GM08714 (cell line): Measurements from ENCODE around the gene NGB.
"Not testable (repeated sequence)": the region's sequence is repeated elsewhere in the genome, so short reads cannot be mapped to it uniquely, and the experiment has no call there.

Experiments
- H3K4me3 ChIP-seq: fragments of 200-500 bp; sonication (Bioruptor generic); 2 replicates; pipeline ENCODE4 v1.5.1; 2014; ENCODE audit warnings: mild to moderate bottlenecking, low read length, inconsistent platforms
- ZNF274 ChIP-seq: IDR thresholded peaks from 2 replicates; pipeline ENCODE4 v1.6.1; 2012; ENCODE audit warnings: mild to moderate bottlenecking, low read depth, low read length

The NGB gene

GRCh38 chr14:77305696-77306095 lies 34.7 kb upstream of the NGB start:
- no peak for TF ChIP-seq ZNF274
- no peak overlapping the region for H3K4me3 ChIP-seq

DNA sequence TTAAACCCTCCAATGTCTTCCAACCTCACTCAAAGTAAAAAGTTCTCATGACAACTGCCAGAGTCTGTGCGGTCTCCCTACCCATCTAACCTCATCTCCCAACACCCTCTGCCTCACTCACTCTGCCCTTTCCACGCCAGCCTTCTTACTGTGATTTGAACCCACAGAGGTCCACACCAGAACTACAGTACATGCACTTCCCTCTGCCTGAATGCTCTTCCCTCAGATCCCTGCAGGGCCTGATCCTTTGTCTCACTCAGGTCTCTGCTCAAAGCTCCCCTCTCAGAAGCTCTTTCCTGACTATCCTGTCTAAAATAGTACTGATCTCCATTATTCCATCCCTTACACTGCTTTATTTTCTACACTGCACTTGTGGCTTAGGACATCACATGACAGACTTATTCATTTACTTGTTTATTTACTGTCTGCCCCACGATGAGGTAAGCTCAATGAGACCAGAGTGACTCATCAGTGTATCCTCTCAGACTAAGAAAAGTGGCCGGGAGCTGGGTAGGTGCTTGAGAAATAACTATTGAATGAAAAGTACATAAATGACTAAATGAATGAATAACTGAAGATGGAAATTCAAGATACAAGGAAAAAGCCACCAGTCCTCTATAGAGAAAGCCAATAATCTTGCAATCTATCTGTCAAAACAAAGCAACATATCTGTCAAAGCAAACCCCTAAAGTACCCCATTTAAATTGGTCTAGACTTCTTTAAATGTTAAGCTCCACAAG lies 32.6 kb upstream of the NGB start:
- TF ChIP-seq ZNF274: no peak
- no peak overlapping the region for H3K4me3 ChIP-seq

- no peak overlapping the region for H3K4me3 ChIP-seq
- TF ChIP-seq ZNF274: no peak
Observed at GRCh38 chr14:77302926-77303325, 31.9 kb upstream of the NGB start.

GRCh38 chr14:77301103-77301502 lies 30.1 kb upstream of the NGB start:
- no peak overlapping the region for H3K4me3 ChIP-seq
- no peak for TF ChIP-seq ZNF274

DNA sequence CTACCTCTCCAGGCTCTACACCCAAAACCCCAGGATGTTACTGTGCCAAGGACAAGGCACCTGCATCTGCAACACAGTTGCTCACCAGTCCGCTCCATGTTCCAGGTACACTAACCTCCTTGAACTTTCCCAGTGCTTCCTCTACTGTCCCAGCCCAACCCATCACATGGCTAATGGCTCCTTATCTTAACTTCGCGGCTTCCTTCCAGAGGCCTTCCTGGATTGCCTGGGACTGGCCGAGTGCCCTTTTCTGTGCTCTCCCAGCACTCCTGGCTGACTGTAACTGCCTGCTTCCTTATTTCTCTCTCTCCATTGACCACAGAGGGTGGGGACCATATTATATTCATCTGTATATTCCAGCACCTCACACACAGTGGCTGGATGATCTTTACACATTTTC lies 28.8 kb upstream of the NGB start:
- TF ChIP-seq ZNF274: no peak
- H3K4me3 ChIP-seq: no peak overlapping the region

GRCh38 chr14:77296906-77297305 lies 25.9 kb upstream of the NGB start:
- TF ChIP-seq ZNF274: no peak

DNA sequence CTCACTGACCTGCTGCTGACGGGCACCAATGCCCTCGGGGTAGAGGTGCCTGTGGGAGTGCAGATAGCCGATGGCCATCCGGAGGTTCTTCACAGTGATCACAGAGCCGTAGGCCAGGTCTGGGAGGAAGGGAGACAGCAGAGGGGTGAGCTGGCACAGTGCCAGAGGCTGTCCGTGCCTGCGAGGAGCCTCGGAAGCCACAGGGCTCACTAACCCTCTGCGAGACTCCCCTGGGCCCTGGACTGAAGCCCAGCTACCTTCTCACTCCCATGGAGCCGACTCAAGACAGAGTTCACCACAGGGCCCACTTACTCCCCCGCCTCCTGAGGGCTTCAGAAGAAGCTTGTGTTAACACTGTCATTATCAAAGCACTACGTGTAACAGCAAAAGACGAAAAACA lies 25.1 kb upstream of the NGB start:
- H3K4me3 ChIP-seq: no peak overlapping the region
- no peak for TF ChIP-seq ZNF274

More at GRCh38 chr14:77296906-77297305, 25.9 kb upstream of the NGB start:
- H3K4me3 ChIP-seq: no peak overlapping the region

- no peak for TF ChIP-seq ZNF274
- no peak overlapping the region for H3K4me3 ChIP-seq
Observed at GRCh38 chr14:77290705-77291104, 19.7 kb upstream of the NGB start.

DNA sequence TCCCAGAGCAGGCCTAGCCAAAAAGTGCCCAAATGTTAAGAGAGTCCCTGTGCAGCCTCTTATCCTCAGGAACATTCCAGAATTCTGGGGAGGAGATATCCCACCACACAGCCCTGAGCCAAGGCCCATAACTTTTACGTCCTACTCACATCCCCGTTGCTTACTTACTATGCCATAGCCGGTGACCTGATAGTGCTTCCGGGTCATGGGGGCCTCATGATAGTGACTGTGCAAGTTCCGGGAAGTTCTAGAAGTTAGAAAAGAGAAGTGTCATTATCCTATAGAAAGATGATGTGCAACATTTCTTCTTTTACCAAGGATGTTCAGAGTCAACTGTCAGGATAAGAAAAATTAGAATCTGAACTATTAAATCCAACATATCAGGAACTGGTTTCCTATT lies 15.6 kb upstream of the NGB start:
- H3K4me3 ChIP-seq: no peak overlapping the region
- TF ChIP-seq ZNF274: no peak

DNA sequence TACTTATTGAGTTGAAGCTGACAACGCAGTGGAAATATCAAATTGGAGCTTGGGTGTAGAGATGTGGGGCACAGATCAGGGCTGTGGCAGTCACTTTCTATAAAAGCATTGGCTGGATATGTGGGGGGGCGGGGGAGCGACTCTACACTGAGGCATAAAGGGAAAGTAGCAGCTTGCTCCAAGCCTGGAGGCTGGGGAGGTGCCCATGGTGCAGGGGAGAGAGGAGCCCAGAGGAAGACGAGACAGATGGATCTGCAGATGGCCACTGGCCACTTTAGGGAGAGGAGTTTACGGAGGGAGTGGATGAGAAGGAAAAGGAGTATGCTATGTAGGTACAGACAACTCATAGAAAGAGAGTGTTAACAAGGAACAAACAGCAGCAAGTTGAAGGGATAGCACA lies 13.5 kb upstream of the NGB start:
- H3K4me3 ChIP-seq: no peak overlapping the region
- no peak for TF ChIP-seq ZNF274

GRCh38 chr14:77284066-77284465 lies 13.1 kb upstream of the NGB start:
- no peak for TF ChIP-seq ZNF274

GRCh38 chr14:77281852-77282410 lies 10.9 kb upstream of the NGB start:
- no peak for TF ChIP-seq ZNF274
- no peak overlapping the region for H3K4me3 ChIP-seq

More at GRCh38 chr14:77284066-77284465, 13.1 kb upstream of the NGB start:
- no peak overlapping the region for H3K4me3 ChIP-seq

DNA sequence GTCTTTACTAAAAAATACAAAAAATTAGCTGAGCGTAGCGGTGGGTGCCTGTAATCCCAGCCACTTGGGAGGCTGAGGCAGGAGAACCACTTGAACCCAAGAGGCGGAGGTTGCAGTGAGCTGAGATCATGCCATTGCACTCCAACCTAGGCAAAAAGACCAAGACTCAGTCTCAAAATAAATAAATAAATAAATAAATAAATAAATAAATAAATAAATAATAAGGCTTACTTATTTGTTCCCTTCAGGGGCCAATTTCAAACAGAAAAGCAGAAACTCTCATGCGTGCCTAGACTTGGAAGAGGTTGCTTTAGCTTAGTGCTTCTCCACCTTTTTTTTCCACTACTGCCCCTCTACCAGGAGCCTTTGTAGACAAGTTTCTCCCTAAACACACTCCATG lies 9.9 kb upstream of the NGB start:
- H3K4me3 ChIP-seq: not testable (repeated sequence)

DNA sequence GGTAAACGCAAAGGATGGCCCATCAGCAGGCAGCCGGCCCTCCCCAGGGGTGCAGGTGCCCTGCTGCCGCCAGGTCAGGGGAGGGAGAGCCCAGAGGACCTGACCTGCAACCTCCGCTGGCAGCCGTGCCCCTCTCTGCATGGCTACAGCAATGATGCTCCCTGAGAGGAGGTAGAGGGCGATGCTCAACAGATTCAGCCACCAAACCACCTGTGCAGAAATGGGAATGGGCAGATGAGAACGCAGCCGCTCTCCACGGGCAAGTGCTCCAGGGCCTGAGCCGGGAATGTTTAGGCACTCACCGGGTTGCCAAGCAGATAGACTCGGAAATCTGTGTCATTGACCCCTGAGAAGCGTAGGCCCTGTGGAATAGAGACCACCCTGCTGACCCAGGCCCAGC lies 8.7 kb upstream of the NGB start:
- no peak for TF ChIP-seq ZNF274
- H3K4me3 ChIP-seq: no peak overlapping the region

DNA sequence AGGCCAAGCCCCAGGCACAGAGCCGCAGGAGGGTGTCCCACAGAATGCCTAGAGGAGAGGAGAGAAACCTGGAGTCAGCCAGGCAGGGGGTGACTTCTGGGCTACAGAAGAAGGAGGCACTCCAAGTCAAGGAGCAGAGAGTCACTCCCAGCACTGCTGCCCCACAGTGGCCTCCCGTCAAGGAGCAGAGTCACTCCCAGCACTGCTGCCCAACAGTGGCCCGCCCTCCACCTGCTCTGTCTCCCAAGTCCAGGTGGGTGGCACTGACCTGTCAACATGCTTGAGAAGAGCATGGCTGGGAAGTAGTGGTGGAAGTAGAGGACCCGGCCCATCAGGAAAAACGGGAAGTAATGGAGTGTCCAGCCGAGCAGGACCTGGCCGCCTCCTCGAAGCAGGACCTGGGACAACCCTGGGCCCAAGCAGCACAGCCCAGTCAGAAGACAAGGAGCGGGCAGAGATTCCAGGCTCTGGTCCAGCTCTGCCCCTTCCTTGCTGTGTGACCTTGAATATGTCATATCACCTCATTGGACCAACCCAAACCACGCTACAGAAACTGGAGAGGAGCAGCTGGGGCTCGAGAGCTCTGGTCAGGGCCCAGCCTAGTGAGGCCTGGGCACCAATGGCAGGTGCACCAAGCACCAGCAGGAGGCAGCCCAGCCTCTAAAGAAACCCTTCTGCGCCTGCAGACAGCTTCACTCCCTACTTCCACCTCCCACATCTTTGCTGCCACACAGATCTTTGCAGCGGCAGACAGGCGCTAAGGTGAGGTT lies 7.6 kb upstream of the NGB start:
- no peak for TF ChIP-seq ZNF274
- H3K4me3 ChIP-seq: no peak overlapping the region

DNA sequence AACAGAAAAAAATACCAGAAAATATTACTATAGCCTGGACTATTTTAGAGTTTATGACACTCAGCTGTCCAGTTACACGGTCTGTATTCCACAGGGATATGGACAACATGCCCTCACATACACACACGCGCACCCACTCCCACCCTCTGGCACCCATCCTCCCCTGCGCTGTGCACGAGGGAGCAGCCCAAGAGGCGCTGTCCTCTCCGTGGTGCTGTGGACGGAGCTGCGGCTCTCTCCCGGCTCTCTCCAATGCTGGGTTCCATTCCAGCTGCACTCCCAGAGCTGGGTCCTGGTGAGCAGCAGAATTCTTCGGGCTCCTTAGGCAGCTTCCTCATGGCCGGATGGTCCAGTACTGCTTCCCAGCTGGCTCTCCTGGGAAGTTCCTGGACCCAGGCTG lies 6.0 kb upstream of the NGB start:
- no peak for TF ChIP-seq ZNF274
- no peak overlapping the region for H3K4me3 ChIP-seq
